Stimulated activated naive CD8-positive, alpha-beta T cell treated with anti-CD3 and anti-CD28 coated beads, Interleukin-15, amount 100 ng/mL, for 72 hours (primary cell): ENCODE measurements around the gene FADS3.

Experiments
- ATAC-seq: fragments of 150-1000 bp; cut with Tn5 transposase; 2 replicates; pipeline ENCODE4 v1.10.0; 2021; ENCODE audit warnings: mild to moderate bottlenecking, moderate library complexity
- DNase-seq, 2 donors: peaks; one replicate each; pipeline ENCODE4 v3.0.0; 2021 to 2022
- H3K27ac Mint-ChIP-seq, 2 donors: one replicate each; pipeline ENCODE4 v1.8.0; 2022; ENCODE audit warnings: mild to moderate bottlenecking in 2 of 2, mixed read lengths in 2 of 2, moderate library complexity in 2 of 2
- H3K27me3 Mint-ChIP-seq: one replicate; pipeline ENCODE4 v1.8.0; 2022; ENCODE audit warnings: mixed read lengths
- H3K4me1 Mint-ChIP-seq: one replicate; pipeline ENCODE4 v1.8.0; 2022; ENCODE audit warnings: mild to moderate bottlenecking, mixed read lengths
- H3K4me3 Mint-ChIP-seq, 2 donors: one replicate each; pipeline ENCODE4 v1.8.0; 2022; ENCODE audit warnings: mild to moderate bottlenecking in 2 of 2, mixed read lengths in 2 of 2, moderate library complexity in 1 of 2
- H3K9me3 Mint-ChIP-seq, 2 donors: one replicate each; pipeline ENCODE4 v1.8.0; 2022; ENCODE audit warnings: mixed read lengths in 2 of 2

The FADS3 gene

DNA sequence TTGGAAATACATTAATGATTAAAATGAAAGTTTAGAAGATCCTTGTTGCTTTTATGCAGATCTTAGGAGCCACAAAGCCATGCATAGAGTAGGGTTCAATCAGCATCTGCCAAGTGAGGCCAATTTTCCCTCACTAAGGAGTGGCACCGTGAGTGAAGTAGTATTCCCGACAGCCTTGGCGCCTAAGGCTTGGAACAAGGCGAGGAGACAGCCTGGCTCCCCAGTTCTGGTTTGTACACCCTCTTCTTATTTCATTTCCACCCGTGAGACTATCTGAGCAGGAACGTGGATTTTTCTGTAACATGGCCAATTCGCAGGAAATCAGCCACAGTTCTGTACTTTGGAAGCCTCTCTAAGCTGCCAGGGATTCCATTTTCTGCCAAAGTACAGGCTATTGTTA lies 40.7 kb downstream of the FADS3 start:
- Mint-ChIP-seq H3K4me3 (no peak overlapping the region), H3K27ac (no peak overlapping the region), H3K9me3 (no peaks in the 10 kb centered on the region), H3K27me3 (no peaks in the 10 kb centered on the region), H3K4me1 (no peaks in the 10 kb centered on the region)
- ATAC-seq (no peak), DNase-seq (no peak)

DNA sequence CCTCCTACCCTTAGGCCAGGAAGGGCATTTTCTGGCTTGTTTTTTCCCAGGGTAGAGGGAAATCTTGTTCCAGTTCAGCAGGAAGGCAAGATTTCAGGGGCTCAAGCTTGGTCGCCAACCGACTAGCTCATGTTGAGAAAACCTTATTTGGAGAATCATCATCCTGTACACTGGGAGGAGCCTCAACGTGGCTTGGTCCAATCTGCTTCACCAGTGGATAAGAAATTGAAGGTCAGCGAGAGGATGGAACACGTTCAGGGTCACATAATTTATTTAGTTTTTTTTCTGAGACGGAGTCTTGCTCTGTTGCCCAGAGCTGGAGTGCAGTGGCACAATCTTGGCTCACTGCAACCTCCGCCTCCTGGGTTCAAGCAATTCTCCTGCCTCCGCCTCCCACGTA lies 42.7 kb downstream of the FADS3 start:
- DNase-seq (no peak), ATAC-seq (no peak)
- H3K27ac Mint-ChIP-seq, result peak overlapping the region in 1 of 2 donors; percentile 54
- H3K4me3 Mint-ChIP-seq, result no peak overlapping the region
- H3K9me3 Mint-ChIP-seq, result no peaks in the 10 kb centered on the region
- no peaks in the 10 kb centered on the region for H3K4me1 Mint-ChIP-seq
- H3K27me3 Mint-ChIP-seq, result no peaks in the 10 kb centered on the region

DNA sequence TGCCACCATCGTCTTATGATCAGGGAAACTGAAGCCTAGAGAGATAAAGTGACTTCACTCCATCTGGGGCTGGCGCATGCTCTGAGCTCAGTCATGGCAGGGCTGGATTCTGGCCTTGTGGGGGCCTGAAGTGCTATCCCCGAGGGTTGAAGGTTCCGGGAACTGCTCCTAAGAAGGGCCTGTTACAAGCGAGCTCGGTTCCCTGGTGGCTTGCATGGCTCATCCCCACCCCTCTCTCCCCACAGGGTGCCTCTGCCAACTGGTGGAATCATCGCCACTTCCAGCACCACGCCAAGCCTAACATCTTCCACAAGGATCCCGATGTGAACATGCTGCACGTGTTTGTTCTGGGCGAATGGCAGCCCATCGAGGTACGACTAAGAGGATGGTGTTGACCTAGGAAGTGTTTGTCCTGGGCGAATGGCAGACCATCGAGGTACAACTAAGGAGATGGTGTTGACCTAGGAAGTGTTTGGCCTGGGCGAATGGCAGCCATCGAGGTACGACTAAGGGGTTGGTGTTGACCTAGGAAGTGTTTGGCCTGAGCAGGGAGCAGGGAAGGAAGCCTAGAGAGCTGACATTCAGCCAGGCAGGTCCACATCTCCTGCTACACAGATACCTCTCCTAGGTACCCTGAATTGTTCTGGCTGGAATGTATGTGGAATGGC lies 43.3 kb downstream of the FADS3 start:
- DNase-seq, result no peak
- ATAC-seq, result no peak
- H3K27ac Mint-ChIP-seq, result no peak overlapping the region
- no peaks in the 10 kb centered on the region for H3K9me3 Mint-ChIP-seq
- no peaks in the 10 kb centered on the region for H3K4me1 Mint-ChIP-seq
- no peak overlapping the region for H3K4me3 Mint-ChIP-seq
- H3K27me3 Mint-ChIP-seq, result no peaks in the 10 kb centered on the region

DNA sequence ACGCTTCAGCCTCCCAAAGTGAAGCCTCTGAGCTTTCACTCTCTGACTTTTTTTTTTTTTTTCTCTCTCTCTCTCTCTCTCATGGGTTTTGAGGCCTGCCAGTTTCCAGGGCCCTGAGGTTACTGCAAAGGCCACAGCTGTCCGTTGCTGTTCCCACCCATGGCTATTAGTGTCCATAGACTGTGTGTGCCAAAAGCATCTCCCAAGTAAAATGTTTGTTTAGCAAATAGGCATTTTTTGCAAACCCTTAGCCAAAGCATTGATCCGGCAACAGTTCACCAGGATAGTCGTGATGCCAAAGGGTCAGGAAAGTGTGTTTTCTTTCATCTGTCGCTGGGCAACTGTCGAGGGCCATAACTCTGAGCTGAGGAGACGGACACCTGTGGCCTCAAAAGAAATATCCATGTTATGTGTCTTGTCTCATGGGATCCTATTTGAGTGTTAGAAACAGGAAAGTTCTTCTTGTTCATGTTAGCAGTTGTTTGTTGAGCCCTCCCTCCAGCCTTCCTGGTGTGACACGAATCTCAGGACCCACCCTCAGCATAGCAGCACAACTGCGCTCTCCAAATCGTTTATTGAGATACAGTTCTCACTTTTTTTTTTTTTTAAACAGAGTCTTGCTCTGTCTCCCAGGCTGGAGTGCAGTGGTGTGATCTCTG lies 44.9 kb downstream of the FADS3 start:
- H3K9me3 Mint-ChIP-seq, result no peaks in the 10 kb centered on the region
- DNase-seq (no peak), ATAC-seq (no peak)
- no peak overlapping the region for H3K4me3 Mint-ChIP-seq
- H3K4me1 Mint-ChIP-seq, result no peaks in the 10 kb centered on the region
- no peaks in the 10 kb centered on the region for H3K27me3 Mint-ChIP-seq
- H3K27ac Mint-ChIP-seq, result peak overlapping the region in 1 of 2 donors; percentile 2

DNA sequence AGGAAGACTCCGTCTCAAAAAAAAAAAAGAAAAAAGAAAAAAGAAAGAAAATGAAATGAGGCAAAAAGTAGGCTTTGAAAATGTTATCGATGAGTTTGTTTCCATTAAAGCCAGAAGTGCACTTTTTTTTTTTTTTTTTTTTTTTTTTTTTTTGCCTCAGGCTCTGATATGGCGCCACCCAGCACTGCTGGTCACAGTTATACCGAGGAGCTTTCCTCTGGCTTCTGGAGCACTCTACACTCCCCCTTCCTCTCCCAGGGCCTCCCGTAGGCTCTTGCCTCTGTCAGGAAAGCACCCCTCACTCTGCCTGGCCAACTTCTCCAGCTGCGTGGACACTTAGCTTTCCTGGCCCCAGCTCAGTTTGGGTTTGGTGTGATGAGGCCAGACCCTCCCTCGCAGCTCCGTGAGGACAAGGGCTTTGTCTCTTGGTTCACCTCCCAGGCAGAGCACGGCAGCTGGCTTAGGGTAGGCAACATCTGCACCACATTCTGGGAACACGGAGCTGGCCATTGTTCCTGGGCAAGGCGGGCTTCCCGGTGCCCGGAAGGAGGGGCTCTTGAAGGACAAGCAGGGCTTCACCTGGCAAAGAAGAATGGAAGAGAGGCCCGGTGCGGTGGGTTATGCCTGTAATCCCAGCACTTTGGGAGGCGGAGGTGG lies 46.3 kb downstream of the FADS3 start:
- H3K27ac Mint-ChIP-seq, result no peak overlapping the region
- no peaks in the 10 kb centered on the region for H3K27me3 Mint-ChIP-seq
- H3K4me3 Mint-ChIP-seq, result no peak overlapping the region
- no peaks in the 10 kb centered on the region for H3K4me1 Mint-ChIP-seq
- no peaks in the 10 kb centered on the region for H3K9me3 Mint-ChIP-seq
- no peak for ATAC-seq
- no peak for DNase-seq

DNA sequence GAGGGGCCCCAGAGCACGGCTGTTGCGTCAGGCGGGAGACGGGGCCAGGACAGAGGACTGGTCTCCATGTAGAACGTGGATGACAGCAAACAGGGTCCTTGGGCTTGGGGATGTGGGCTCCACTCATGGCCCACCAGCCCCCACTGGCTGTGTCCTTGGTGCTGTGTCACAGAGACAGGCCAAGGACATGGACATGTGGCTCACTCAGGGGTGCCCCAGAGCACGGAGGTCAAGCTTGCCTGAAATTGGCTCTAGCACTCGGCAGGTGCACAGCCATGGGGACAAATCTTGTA lies 48.9 kb downstream of the FADS3 start:
- DNase-seq (no peak), ATAC-seq (no peak)
- no peaks in the 10 kb centered on the region for H3K27me3 Mint-ChIP-seq
- H3K9me3 Mint-ChIP-seq, result no peaks in the 10 kb centered on the region
- no peak overlapping the region for H3K27ac Mint-ChIP-seq
- no peak overlapping the region for H3K4me3 Mint-ChIP-seq
- no peaks in the 10 kb centered on the region for H3K4me1 Mint-ChIP-seq

DNA sequence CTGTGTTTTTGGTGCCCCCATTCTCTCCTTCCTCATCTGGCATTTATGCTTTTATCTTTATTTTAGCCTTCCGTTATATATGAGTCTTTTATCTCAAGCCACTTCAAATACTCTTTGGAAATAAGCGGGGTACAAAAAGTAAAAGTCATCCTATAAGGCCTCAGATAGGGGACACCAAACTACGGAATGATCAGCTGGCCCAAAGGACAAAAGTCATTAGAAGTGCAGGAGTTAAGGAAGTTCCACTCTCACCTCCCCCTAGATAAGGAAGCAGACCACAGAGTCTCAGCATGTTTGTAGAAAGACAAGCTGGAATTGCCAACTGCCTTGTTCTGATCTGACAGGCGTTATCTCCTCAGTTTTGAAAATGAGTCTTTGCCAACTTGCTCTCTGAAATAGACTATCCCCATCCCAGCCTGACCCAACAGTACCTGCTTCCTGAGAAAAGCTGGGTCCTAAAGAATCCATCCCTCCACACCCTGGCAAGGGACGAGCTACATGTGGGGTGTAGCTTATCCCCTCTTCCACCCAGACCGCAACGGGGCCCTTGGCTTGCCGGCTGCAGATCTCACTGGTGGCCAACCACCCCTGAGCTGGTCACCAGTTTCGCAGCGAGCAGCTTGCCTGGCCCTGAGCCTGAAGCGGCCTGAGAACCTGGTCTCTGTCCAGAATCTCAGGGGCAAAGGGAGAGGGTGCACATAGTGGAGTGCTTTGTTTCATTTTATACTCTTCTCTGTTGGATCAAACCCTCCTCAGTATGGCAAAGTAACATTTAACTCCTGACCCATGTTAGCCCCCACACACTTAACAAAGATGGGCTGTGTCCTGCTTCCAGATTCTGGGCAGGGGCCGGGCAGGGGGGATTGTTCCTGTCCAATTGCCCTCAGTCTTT lies 49.5 kb downstream of the FADS3 start:
- no peak for DNase-seq

DNA sequence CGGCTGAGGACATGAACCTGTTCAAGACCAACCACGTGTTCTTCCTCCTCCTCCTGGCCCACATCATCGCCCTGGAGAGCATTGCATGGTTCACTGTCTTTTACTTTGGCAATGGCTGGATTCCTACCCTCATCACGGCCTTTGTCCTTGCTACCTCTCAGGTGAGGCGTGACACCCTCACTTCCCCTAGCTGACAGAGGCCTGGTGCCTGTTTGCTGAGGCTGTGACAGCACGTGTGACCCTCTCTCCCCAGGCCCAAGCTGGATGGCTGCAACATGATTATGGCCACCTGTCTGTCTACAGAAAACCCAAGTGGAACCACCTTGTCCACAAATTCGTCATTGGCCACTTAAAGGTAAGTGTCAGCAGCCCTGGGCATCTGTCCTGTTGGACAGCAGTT lies 51.0 kb downstream of the FADS3 start:
- peak overlapping the region in 1 of 2 donors; percentile 79 for H3K27ac Mint-ChIP-seq
- no peaks in the 10 kb centered on the region for H3K9me3 Mint-ChIP-seq
- no peak for DNase-seq
- no peaks in the 10 kb centered on the region for H3K27me3 Mint-ChIP-seq
- H3K4me3 Mint-ChIP-seq, result no peak overlapping the region
- peaks cover 5% of the 10 kb centered on the region for H3K4me1 Mint-ChIP-seq
- no peak for ATAC-seq

More for the DNA sequence above, 49.5 kb downstream of the FADS3 start:
- ATAC-seq, result no peak
- H3K9me3 Mint-ChIP-seq, result no peaks in the 10 kb centered on the region
- peak overlapping the region in 1 of 2 donors; percentile 19 for H3K27ac Mint-ChIP-seq
- no peak overlapping the region for H3K4me3 Mint-ChIP-seq
- H3K4me1 Mint-ChIP-seq, result no peaks in the 10 kb centered on the region
- no peaks in the 10 kb centered on the region for H3K27me3 Mint-ChIP-seq

DNA sequence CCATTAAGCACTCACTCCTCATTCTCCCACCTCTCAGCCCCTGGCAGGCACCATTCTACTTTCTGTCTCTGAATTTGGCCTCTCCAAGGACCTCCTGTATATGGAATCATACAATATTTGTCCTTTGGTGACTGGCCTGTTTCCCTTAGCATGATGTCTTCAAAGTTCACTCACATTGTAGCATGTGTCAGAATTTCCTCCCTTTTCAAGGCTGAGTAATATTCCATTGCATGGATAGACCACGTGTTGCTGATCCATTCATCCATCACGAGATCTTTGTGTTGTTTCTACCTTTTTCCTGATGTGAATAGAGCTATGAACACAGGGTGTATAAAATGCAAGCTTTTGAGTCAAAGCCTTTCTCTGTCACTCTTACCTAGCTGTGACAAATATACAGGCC lies 51.6 kb downstream of the FADS3 start:
- H3K4me1 Mint-ChIP-seq, result peaks cover 11% of the 10 kb centered on the region
- no peaks in the 10 kb centered on the region for H3K9me3 Mint-ChIP-seq
- no peak for ATAC-seq
- no peak overlapping the region for H3K4me3 Mint-ChIP-seq
- no peak for DNase-seq
- H3K27me3 Mint-ChIP-seq, result no peaks in the 10 kb centered on the region
- H3K27ac Mint-ChIP-seq, result peak overlapping the region in 1 of 2 donors; percentile 31

DNA sequence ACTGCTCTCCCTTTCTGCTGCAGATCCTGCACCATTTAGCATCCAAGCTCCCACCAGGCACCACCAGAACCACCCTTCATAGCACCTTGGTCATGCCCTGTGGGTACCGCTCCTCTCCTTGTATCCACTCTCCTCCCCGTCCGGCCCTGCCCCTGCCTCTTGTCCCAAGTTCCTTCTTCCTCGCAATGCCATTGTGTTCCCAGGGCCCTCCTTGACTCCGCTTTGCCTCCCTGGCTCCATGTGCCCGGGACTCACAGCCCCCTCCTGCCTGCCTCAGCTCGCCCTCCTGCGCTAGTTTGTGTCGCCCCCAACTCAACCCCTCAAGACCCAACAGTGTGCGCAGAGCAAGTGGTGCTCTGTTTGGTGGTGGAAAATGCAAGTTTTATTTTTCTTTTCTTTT lies 52.4 kb downstream of the FADS3 start:
- DNase-seq (no peak), ATAC-seq (no peak)

DNA sequence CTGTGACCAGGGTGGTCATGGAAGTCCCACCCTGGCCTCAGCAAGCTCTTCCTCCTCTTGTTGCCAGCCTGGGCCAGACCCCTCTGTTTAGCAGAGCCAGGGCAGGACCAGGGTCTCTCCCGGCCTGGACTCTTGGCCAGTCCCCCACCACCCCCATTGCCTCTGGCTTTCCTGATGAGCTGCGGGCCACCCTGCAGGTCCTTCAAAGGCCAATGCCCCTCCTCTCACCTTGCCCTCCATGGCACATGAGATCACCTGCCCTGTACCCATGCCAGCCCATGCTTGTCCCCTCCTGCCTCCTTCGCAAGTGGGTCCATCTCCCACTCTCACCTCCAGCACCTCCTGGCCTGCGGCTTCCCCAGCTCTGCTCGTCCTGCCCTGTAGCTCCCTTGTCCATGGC lies 52.8 kb downstream of the FADS3 start:
- ATAC-seq (no peak), DNase-seq (no peak)
- no peak overlapping the region for H3K4me3 Mint-ChIP-seq
- H3K4me1 Mint-ChIP-seq, result peaks cover 24% of the 10 kb centered on the region
- H3K9me3 Mint-ChIP-seq, result no peaks in the 10 kb centered on the region
- H3K27ac Mint-ChIP-seq, result peak overlapping the region in 1 of 2 donors; percentile 26
- no peaks in the 10 kb centered on the region for H3K27me3 Mint-ChIP-seq

More for the DNA sequence above, 52.4 kb downstream of the FADS3 start:
- Mint-ChIP-seq H3K27me3 (no peaks in the 10 kb centered on the region), H3K27ac (peak overlapping the region; percentile 26 to 35), H3K4me1 (peaks cover 20% of the 10 kb centered on the region), H3K9me3 (no peaks in the 10 kb centered on the region), H3K4me3 (no peak overlapping the region)

DNA sequence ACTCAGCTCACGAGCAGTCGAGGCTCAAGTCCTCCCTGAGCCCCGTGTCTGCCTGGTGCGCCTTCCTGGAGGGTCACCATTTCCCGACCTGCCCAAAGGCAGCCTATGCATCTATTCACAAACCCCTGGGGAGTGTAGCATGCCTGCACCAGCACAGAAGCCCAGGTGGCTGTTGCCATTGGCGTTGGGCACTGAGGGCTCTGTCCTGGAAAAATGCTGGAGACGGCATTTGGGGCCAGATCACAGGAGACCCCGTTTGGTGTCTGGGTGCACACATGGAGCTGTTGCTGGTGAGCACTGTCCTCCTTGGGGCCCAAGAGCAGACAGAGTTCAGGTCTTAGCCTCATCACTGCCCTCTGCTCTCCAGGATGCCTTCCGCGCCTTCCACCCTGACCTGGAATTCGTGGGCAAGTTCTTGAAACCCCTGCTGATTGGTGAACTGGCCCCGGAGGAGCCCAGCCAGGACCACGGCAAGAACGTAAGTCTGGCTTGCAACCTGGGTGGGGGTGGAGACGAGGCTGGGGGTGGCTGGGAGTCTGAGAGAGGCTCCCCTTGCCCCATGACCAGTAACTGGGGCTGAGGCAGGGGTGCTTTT lies 53.8 kb downstream of the FADS3 start:
- Mint-ChIP-seq H3K4me1 (peaks cover 34% of the 10 kb centered on the region), H3K9me3 (no peaks in the 10 kb centered on the region), H3K27ac (no peak overlapping the region), H3K27me3 (no peaks in the 10 kb centered on the region), H3K4me3 (no peak overlapping the region)
- DNase-seq (no peak), ATAC-seq (no peak)

DNA sequence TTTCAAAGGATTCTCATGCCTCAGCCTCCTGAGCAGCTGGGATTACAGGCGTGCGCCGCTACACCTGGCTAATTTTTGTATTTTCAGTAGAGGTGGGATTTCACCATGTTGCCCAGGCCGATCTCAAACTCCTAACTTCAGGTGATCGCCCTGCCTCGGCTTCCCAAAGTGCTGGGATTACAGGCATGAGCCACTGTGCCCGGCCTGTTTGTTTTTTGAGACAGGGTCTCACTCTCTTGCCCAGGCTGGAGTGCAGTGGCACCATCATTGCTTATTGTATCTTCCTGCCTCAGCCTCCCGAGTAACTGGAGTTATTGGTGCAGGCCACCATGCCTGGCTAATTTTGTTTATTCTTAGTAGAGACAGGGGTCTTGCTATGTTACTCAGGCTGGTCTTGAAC lies 55.2 kb downstream of the FADS3 start:
- Mint-ChIP-seq H3K9me3 (no peaks in the 10 kb centered on the region), H3K4me1 (peaks cover 47% of the 10 kb centered on the region), H3K4me3 (no peak overlapping the region), H3K27ac (peak overlapping the region in 1 of 2 donors; percentile 85), H3K27me3 (no peaks in the 10 kb centered on the region)
- ATAC-seq (no peak), DNase-seq (no peak)

DNA sequence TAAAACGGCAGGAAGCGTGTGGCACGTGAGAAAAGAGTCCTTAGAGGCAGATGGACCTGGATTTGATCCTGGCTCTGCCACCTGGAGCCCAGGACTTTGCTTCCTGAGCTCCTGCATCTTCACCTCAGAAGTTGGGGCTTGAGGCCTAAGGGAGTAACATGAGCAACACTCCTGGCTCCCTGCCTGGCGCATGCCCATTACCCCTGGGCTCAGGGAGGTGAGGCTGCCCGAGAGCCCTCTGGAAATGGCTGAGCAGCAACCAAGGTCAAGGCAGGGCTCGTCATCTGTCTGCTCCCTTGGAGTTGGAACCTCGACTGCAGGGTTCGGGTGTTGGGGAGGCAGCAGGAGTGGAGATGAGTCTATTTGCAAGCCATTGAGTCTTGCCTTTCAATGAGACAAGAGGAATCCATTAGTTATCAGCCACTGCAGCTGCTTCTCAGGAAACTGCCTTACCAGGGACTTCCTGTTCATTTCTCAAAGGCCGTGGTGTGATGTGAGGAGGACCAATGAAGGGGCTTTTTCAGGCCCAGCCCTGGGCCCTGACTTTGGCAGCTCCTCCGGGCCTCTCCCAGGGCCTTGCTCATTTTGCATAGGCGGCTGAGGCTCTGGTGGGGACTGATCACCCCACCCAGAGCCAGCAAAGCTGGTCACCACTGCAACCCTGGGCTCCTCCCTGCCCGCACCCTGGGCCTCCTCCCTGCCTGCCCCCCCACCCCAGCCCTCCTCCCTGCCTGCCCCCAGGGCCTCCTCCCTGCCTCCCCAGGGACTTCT lies 56.9 kb downstream of the FADS3 start:
- H3K27ac Mint-ChIP-seq, result peak overlapping the region; percentile 87 to 98
- peaks cover 8% of the 10 kb centered on the region for H3K27me3 Mint-ChIP-seq
- H3K4me1 Mint-ChIP-seq, result peaks cover 63% of the 10 kb centered on the region
- no peaks in the 10 kb centered on the region for H3K9me3 Mint-ChIP-seq
- peak; percentile 60 to 73 for DNase-seq
- peak; percentile 98 for ATAC-seq
- peak overlapping the region; percentile 71 to 76 for H3K4me3 Mint-ChIP-seq

DNA sequence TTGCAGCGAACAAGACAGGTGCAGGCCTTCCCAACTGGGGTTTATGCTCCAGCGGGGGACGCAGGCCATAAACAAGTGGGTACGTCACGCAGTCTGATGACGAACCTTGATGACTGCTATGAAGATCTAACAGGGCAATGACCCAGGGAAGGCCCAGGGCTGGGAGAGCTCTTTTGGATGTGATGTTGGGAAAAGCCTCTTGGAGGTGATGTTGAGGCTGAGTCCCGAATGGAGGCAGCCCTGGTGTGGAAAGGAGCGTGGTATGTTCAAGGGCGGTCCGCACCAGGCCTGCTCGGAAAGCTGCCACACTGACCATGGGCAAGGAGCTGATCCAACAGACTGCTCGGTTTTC lies 57.4 kb downstream of the FADS3 start:
- no peak for ATAC-seq
- peaks cover 67% of the 10 kb centered on the region for H3K4me1 Mint-ChIP-seq
- DNase-seq, result no peak
- H3K4me3 Mint-ChIP-seq, result peak overlapping the region; percentile 9 to 76
- peak overlapping the region; percentile 87 to 98 for H3K27ac Mint-ChIP-seq
- H3K27me3 Mint-ChIP-seq, result peaks cover 8% of the 10 kb centered on the region
- H3K9me3 Mint-ChIP-seq, result no peaks in the 10 kb centered on the region
